ENCODE results near the gene MTUS2.

Gene MTUS2

DNA sequence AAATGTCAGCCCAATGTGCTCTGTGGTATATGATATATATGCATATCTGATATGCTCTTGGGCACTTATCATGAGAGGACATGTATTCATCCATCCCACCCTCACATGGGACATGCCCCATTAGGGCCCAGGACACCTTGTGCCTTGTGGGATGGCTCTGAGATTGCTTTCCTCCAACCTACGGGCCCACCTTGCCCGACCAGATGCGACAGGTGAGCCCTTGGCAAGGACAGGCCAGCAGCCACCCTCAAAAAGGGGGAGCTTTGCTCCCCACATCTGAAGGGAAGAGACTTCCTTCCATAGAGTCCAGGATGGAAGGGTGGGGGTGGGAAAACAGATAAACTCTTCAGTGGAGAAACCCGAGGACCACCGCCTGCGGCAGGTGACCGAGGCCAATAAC, 716.7 kb downstream of the MTUS2 start:
- FAIRE-seq: no peak

DNA sequence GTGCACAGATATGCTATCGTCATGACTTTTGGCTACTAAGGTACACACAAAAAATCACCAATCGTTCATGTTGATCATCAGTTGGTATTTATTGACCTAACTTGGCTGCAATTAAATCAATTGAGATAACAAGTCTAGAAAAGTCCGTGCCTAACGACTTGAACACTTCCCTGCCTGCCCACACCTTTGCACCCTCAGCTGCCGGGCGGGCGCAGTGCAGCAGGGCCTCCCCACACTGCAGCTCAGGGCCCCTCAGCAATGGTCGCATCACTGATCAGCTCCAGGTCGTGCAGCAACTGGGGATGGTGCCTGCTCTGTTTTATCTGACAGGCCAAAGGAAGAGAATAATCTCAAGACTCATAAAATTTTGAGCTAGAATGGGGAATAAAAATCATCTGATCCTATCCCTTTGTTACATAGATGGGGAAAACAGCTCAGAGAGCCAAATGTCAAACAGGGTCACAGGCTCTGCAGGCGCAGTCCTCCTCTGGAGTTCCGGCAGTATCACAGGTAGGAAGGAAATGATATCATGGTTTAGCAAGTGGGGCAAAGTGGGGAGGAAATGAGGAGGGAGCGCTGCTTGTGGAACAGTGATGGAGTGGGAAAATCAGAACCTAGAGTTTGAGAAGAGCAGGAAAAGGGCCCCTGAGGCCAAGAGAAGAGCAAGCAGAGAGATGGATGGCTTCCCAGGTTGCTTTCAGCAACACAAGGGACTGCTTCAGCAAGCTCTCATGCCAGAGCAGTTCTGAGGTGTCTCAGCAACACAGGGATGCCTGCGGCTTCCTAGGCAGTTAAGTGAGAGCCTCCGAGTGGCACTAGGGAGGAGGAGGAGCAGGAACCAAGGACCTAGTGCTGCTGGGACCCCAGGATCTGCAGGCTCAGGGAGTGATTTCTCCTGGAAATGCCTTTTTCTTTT, 717.9 kb downstream of the MTUS2 start:
- FAIRE-seq: no peak

DNA sequence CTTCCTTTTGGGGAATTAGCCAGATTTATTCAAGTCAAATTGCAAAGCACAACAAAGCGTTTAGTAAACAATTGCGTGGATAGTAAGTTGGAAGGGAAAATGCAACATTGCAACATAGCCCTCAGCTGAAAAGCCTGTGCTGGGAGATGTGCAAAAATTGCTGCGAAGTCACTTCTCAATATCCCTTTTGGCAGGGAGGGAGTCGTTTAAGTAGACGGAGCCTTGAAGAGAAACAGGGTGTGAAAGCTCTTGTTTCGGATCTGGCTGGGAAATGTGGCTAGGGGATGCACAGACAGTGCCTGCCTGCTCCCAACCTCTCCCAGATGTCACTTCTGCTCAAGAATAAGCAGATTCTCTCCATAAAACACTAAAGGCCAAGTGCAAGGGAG, 718.5 kb downstream of the MTUS2 start:
- no peak for FAIRE-seq

GRCh38 chr13:29539856-29540255, 719.7 kb downstream of the MTUS2 start:
- no peak for FAIRE-seq

DNA sequence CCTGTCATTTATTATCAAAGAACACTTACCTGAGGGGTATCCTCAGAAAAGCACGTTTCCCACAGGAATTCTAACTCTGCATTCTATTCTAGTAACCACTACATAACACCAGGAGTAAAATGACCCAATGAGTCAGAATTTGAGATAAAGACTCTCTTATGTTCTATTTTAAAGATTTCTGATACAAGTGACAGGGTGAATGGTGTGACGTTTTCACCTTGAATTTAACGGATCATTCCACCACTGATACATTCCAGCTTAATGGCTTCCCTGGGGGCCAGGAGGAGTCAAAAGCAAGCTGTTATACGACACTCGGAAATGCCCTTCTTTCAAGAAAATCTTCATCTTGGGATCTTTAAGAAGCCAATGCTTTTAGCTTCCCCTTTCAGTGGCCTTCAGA, 720.2 kb downstream of the MTUS2 start:
- no peak for FAIRE-seq

- FAIRE-seq: no peak
Observed at GRCh38 chr13:29540799-29541198, 720.7 kb downstream of the MTUS2 start.

GRCh38 chr13:29541400-29541799, 721.3 kb downstream of the MTUS2 start:
- no peak for FAIRE-seq

GRCh38 chr13:29542381-29542780, 722.2 kb downstream of the MTUS2 start:
- no peak for FAIRE-seq

GRCh38 chr13:29543230-29544215, 723.4 kb downstream of the MTUS2 start:
- FAIRE-seq: no peak

DNA sequence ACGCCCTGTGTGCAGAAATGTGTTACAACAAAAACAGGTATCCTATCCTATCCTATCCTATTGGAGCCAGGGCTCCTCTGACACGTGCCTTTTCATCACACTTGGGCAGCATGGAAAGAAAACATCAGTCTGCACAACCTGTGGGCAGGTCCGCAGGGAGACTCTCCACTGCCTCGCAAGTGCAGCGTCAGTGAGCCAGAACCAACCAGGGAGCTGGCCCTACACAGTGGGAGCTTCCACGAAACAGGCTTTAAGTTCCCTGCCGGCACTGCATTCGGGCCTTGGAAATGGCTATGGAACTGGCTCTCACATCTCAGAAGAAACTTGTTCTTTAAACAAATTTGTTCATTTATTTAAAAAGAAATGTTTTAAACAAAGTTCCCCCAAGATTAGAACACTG, 725.8 kb downstream of the MTUS2 start:
- no peak for FAIRE-seq

GRCh38 chr13:29546662-29547061, 726.5 kb downstream of the MTUS2 start:
- no peak for FAIRE-seq

DNA sequence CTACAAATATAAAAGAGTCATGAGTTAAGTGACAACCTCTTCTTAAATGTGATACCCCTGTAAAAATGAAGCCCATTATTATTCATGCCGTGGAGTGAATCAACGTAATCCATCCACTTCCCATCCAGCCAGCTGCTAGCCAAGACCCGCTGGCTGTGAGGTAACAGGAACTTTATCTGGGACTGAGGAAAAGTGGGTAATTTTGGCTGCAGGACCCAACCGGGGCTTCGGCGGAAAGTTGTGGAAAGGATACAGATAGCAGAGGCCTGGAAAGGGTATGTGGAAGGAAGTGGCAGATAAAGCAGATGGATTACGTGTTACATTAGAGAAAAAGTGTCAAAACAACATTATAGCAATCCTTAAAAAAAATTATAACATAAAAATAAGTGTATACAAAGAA, 727.0 kb downstream of the MTUS2 start:
- no peak for FAIRE-seq

- no peak for FAIRE-seq
Observed at GRCh38 chr13:29548722-29549121, 728.6 kb downstream of the MTUS2 start.

GRCh38 chr13:29550430-29550988, 730.4 kb downstream of the MTUS2 start:
- FAIRE-seq: no peak

DNA sequence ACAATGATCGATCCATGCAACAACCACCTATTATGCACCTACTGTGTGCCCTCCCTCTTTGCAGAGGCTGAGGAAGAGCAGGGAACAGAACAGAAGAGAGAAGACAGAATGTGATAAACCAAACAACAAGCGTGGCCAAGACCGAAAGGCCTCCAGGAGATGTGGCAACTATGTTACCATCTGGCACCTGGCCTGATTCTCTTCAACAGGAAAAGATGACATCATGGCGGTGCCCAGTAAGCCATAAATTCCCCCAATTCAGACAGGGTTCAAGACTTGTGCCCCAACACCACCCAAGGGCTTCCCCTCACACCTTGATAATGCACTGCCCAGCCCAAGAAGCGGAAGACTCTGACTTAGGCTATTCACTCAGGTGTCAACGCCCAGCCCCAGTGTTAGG, 731.1 kb downstream of the MTUS2 start:
- no peak for FAIRE-seq

Measured in colon (tissue), 2 donors.